ENCODE data around the gene IL34. TPM values are rescaled to one million over a fixed set of nuclear protein-coding genes. Genes with fewer than 3 reads are reported as not detected.

IL34 gene
- total and polyA plus RNA-seq, 2 of the 13 experiments (the other 11 are each of a cell fraction or from before 2014, with no cell fraction given): 1.2 to 1.3 TPM

DNA sequence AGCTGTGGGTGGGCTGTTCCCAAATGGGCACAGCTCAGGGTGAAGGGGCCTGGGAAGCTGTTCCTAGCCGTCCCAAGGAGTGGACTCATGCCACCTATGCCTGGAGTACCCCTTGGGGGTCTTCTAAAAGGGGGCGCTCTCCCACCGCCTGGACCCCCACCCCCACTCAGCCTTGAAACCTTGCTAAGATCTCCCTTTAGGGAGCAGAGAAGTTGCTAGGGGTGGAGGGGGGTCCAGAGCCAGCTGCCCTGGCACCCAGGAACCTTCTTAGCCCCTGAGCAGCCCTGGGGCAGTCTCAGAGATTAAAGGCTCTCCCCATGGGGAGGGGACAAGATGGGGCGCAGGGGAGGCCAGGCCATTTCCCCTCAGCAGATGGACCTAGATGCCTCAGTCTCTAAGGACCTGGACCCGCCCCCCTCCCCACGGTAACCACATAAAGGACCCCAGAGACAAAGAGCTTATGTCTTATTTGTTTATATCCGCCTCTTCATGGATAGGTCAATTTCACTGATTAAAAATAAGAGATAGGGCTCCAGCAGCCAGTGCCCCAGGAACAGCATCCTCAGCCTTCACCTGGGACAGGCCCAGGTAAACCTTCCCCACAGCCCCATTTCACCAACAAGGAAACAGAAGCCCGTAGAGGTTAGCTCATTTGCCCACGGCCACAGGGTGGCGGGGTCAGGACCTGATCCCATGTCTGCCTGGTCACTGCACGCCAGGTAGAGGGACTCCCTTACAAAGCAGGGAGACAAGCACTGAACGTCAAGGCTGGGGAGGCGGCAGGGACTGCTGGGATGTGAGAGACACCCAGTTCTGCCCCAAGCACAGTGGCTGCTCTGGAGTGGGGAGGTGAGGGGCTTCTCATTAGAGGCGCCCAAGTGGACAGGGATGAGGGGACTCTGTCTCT lies 36.1 kb downstream of the IL34 start (continued):
- TF ChIP-seq ARID5B (CRISPR knock-in tag; IDR thresholded peaks at IDR 0.05) (no peak), ZNF572 (CRISPR knock-in tag; IDR thresholded peaks at IDR 0.05) (peak; percentile 58; the same call in 1 of the 2 replicates), ZNF609 (CRISPR knock-in tag; IDR thresholded peaks at IDR 0.05; ENCODE audit: borderline replicate concordance) (0 out of 2 replicates have a peak, but pooled peaks have one; percentile 7), ZNF546 (CRISPR knock-in tag; conservative IDR thresholded peaks at IDR 0.05) (peak; percentile 63; the same call in 1 of the 2 replicates), SATB2 (CRISPR knock-in tag; IDR thresholded peaks at IDR 0.05) (no peak), SP2 (CRISPR knock-in tag; IDR thresholded peaks at IDR 0.05) (0 out of 2 replicates have a peak, but pooled peaks have one; percentile 25), ZFP1 (CRISPR knock-in tag; IDR thresholded peaks at IDR 0.05) (no peak), DPF2 (CRISPR knock-in tag; IDR thresholded peaks at IDR 0.05; ENCODE audit: borderline replicate concordance, low read depth) (no peak), ATF6 (CRISPR knock-in tag; conservative IDR thresholded peaks at IDR 0.05) (no peak), PLSCR1 (CRISPR knock-in tag; IDR thresholded peaks at IDR 0.05; ENCODE audit: borderline replicate concordance) (no peak), ATF2 (CRISPR knock-in tag; IDR thresholded peaks at IDR 0.05) (no peak; the same call in 1 of the 2 replicates)
- TF ChIP-seq, protein P1, sequence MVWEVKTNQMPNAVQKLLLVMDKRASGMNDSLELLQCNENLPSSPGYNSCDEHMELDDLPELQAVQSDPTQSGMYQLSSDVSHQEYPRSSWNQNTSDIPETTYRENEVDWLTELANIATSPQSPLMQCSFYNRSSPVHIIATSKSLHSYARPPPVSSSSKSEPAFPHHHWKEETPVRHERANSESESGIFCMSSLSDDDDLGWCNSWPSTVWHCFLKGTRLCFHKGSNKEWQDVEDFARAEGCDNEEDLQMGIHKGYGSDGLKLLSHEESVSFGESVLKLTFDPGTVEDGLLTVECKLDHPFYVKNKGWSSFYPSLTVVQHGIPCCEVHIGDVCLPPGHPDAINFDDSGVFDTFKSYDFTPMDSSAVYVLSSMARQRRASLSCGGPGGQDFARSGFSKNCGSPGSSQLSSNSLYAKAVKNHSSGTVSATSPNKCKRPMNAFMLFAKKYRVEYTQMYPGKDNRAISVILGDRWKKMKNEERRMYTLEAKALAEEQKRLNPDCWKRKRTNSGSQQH (CRISPR knock-in tag; IDR thresholded peaks at IDR 0.05; ENCODE audit: low read depth): peak; percentile 79
